ENCODE measurements around the gene GABBR1. TPM values are rescaled to one million over a fixed set of nuclear protein-coding genes. Genes with fewer than 3 reads are reported as not detected.

The GABBR1 gene
- total RNA-seq, 1 donor from 2014 or later: 71.7 TPM

GRCh38 chr6:29598172-29598747, 34.7 kb downstream of the GABBR1 start:
- no peak overlapping the region for H3K27ac Mint-ChIP-seq
- DNase-seq (ENCODE audit: extremely low spot score, unreplicated experiment): no peak
- no peak overlapping the region for H3K4me3 Mint-ChIP-seq
- no peaks in the 10 kb centered on the region for H3K9me3 Mint-ChIP-seq
- H3K4me1 Mint-ChIP-seq (ENCODE audit: unreplicated experiment): peaks cover 12% of the 10 kb centered on the region
- peaks cover 21% of the 10 kb centered on the region for H3K36me3 Mint-ChIP-seq
- TF ChIP-seq CTCF (conservative IDR thresholded peaks at IDR 0.05): no peak
- peaks cover 6% of the 10 kb centered on the region for H3K27me3 Mint-ChIP-seq

GRCh38 chr6:29597184-29597583, 35.8 kb downstream of the GABBR1 start:
- no peak for DNase-seq (ENCODE audit: extremely low spot score, unreplicated experiment)
- no peak for TF ChIP-seq CTCF (conservative IDR thresholded peaks at IDR 0.05)
- H3K27ac Mint-ChIP-seq: no peak overlapping the region
- H3K4me1 Mint-ChIP-seq (ENCODE audit: unreplicated experiment): peaks cover 4% of the 10 kb centered on the region
- peaks cover 11% of the 10 kb centered on the region for H3K36me3 Mint-ChIP-seq
- H3K4me3 Mint-ChIP-seq: no peak overlapping the region
- H3K9me3 Mint-ChIP-seq: no peaks in the 10 kb centered on the region
- H3K27me3 Mint-ChIP-seq: peaks cover 6% of the 10 kb centered on the region

- TF ChIP-seq CTCF (conservative IDR thresholded peaks at IDR 0.05): no peak
- Mint-ChIP-seq H3K4me3 (no peak overlapping the region), H3K36me3 (peaks cover 4% of the 10 kb centered on the region), H3K9me3 (no peaks in the 10 kb centered on the region), H3K27me3 (peaks cover 10% of the 10 kb centered on the region), H3K4me1 (ENCODE audit: unreplicated experiment) (peaks cover 4% of the 10 kb centered on the region), H3K27ac (no peak overlapping the region)
- no peak for DNase-seq (ENCODE audit: extremely low spot score, unreplicated experiment)
These were observed 36.5 kb downstream of the GABBR1 start for GRCh38 chr6:29596381-29596900.

GRCh38 chr6:29593199-29593855, 39.7 kb downstream of the GABBR1 start:
- Mint-ChIP-seq H3K4me1 (ENCODE audit: unreplicated experiment) (peaks cover 4% of the 10 kb centered on the region), H3K27ac (no peak overlapping the region)
- DNase-seq (ENCODE audit: extremely low spot score, unreplicated experiment): no peak

GRCh38 chr6:29591677-29592076, 41.3 kb downstream of the GABBR1 start:
- H3K27ac Mint-ChIP-seq: no peak overlapping the region
- no peaks in the 10 kb centered on the region for H3K9me3 Mint-ChIP-seq
- no peak for DNase-seq (ENCODE audit: extremely low spot score, unreplicated experiment)
- H3K27me3 Mint-ChIP-seq: peaks cover 37% of the 10 kb centered on the region
- TF ChIP-seq CTCF (conservative IDR thresholded peaks at IDR 0.05): no peak
- peaks cover 4% of the 10 kb centered on the region for H3K4me1 Mint-ChIP-seq (ENCODE audit: unreplicated experiment)
- H3K4me3 Mint-ChIP-seq: no peak overlapping the region
- H3K36me3 Mint-ChIP-seq: no peaks in the 10 kb centered on the region

More at GRCh38 chr6:29593199-29593855, 39.7 kb downstream of the GABBR1 start:
- Mint-ChIP-seq H3K36me3 (no peaks in the 10 kb centered on the region), H3K4me3 (no peak overlapping the region), H3K9me3 (no peaks in the 10 kb centered on the region), H3K27me3 (peaks cover 23% of the 10 kb centered on the region)
- no peak for TF ChIP-seq CTCF (conservative IDR thresholded peaks at IDR 0.05)

Measured in type B pancreatic cell (in vitro differentiated cells).